Measurements from ENCODE around the gene HSF5.
"Not testable (repeated sequence)": the region's sequence is repeated elsewhere in the genome, so short reads cannot be mapped to it uniquely, and the experiment has no call there.

HSF5 gene

DNA sequence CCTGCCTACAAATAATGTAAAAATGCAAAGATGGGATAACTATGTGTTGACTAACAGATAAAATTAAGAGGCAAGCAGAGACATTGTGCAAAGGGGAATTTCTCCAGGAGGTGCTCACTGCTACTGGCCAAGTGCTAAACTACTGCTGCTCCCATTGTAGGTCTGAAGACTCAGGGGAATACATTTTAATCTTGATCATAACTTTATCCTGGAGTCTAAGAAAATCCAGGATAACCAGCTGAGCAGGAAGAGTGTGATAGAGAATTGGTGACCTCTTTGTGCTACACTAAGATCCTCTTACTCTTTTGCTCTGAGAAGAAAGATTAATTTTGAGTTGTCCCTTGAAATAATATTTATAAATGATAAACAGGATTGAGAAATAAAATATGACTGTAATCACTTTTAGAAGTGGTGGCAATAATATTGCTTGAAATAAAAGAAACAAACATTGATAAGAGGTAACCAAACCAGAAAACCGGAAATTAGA lies 76.8 kb downstream of the HSF5 start:
- no peak for DNase-seq

GRCh38 chr17:58410714-58411407 lies 77.3 kb downstream of the HSF5 start:
- no peak for DNase-seq

- DNase-seq = no peak
These were observed 78.8 kb downstream of the HSF5 start for GRCh38 chr17:58409432-58409831.

- no peak for DNase-seq
These were observed 84.9 kb downstream of the HSF5 start for GRCh38 chr17:58403311-58403710.

DNA sequence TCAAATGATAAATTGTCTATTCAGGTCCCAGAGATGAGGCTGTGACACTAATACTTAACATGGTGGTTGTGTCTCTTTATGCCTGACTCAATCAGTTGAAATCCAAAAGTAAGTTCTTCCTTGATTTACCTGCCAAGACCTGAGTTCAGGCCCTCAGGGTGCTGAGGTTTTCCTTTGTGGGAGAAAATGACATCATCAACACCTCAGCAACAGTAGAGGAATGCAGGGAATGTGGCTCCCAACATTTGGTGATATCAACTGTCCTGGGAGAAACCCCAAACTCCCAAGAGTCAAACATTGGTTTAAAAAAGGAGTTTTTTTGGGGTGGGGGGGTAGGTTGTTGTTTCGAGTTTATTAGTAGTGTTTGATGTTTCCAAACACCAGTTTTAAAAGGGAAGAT lies 85.5 kb downstream of the HSF5 start:
- no peak for DNase-seq

- DNase-seq = no peak
These were observed 86.2 kb downstream of the HSF5 start for GRCh38 chr17:58402047-58402446.

DNA sequence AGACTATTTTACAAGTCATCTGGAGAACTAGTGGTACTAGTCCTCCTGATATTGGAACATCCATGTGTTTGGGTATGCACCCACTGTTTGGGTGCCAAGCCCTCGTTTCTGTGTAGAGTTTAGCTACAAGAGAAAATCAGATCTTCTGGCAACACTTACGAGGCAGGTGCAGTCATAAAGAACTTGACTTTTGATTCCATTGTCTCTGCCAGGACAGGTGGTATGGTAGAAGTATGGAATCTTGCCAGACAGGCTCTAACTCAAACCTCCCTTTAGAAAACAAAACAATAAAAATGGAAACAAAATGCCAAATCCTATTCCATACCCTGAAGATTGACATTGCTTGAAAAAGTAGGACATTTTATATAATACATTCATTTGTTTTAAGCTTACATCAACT lies 86.9 kb downstream of the HSF5 start:
- no peak for DNase-seq

- DNase-seq = no peak
These were observed 87.4 kb downstream of the HSF5 start for GRCh38 chr17:58400826-58401225.

DNA sequence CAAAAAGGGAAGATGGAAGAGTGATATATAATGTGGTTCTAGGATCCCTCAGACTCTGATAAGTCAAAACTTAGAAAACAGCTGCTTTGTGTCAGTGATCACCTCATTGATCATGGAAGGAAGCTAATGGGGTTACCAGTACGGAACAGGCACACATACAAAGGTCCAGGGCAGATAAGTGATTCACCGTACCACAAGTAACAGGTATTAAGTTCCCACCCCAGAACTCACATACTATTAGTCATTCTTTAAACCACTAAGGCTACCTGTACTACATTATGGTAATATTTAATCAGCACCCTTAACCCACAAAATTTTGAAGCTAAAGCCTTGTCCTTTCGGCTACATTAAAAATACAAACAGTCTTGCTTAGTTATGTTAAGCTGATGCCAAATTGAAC lies 88.2 kb downstream of the HSF5 start:
- DNase-seq = no peak

GRCh38 chr17:58398574-58399266 lies 89.5 kb downstream of the HSF5 start:
- no peak for DNase-seq

GRCh38 chr17:58397421-58397820 lies 90.8 kb downstream of the HSF5 start:
- not testable (repeated sequence) for DNase-seq

GRCh38 chr17:58396173-58396572 lies 92.0 kb downstream of the HSF5 start:
- DNase-seq = no peak

DNA sequence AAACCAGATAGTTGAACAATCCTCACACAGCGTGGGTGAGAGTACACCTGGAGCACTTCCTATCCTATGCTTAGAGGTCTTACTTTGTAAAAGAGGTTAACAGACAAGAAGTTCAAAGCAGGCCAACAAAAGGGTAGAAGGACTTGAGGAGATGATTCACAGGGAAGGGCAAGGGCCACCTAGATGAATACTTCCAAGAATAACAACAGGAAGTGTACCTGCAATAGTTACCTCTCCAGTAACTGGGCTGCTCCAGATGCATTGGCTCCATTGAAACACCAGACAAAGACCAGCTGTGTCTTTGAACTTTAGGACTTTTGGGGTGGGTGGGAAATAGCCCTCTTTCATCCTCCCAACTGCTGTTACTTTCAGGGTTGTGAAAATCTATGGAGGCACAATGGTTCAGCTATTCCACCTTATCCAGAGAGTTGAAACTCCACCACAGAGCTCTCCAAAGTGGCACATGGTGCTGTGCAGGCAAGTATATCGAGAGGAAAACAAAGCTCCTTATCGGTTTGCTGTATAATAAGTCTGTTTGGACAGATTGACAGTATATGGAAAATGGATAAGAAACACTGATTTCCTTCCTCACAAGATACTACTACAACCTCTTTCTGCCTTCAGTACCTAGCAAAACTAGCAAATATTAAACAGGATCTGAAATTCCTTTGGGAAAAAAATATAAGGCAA lies 93.5 kb downstream of the HSF5 start:
- no peak for DNase-seq

DNA sequence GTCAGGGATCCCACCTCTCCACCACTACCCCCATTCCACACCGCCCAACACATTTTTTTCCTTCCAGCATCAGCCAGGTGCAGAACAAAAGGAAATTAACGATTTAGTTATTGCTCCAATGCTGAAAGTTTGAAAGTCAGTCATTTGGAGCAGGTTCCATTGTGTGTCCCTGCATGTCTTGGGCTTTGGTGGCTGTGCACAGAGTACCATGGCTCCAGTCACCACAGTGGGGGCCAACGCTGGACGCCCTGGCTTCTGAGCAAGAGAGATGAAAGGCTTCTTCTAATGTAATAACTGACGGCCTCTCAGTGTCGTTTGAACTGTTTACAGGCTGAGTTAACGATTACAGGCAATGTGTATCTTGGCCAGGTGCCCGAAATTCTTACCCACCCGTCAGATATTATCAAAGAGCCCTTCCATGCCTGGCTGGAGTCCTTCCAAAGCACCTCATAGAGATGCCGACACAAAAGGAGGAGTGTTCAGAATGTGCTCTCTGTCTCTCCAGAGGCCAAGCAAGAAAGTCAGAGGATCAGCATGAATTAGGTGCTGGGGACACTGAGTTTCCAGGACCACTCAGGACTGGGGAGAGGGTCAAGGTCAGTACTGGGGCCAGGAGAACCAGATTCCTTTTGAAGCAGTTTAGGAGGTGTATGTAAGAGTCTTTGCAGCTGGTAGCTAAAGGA lies 96.8 kb downstream of the HSF5 start:
- no peak for DNase-seq

DNA sequence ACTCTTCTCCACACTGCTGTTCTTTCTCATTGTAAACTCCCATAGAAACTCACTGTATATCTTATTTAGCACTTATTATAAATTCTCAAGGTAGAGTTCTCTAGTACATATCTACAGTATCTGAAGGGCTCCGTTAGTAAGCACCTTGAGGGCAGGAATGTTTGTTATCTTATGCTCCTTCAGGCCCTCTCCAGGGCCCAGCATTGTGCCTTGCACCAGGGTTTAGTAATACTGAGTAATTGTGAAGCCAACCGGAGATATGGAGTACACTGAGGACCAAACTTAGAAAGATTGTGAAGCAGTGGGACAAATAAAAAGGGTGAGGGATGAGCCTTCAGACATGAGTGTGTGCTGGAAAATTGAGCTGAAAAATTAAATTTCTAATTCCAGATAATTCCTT lies 97.3 kb downstream of the HSF5 start:
- DNase-seq = no peak

DNA sequence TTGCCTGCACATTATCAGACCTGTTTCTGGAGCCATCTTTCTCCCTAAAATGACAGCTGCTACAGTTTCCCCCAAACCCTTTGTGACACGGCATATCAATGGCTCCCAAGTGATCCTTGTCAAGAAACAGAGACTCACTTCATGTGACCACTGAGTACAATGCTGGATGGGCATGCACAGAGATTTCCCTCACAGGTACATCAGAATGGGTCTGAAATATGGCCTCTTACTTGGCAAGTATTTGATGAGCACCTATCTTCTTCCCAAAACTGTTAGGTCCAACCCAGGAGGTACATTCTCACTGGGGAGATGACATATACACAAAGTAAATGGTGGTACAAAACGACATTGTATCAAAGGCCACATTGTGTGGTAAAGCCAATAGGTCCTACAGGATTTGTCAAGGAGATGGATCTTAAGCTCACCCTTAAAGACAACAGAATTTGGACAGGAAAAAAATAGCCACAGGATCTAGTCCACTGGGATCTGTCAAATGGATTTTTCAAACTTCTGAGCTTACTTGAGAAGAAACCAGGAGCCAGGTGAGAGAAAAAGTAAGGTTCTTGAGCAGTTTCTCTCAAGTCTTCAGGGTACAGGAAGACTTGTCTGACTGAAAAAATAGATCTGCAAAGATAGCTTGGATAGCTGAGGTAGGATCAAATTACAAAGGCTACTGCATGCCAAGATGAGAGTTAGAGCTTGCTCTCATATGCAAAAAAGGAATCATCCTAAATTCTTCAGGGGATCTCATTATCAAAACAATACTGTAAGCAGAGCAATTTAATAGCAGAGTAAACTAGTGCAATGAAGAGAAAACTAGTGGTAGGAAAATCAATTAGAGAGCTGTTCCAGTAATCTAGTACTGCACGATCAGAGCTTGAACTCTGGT lies 99.7 kb downstream of the HSF5 start:
- DNase-seq = no peak

DNA sequence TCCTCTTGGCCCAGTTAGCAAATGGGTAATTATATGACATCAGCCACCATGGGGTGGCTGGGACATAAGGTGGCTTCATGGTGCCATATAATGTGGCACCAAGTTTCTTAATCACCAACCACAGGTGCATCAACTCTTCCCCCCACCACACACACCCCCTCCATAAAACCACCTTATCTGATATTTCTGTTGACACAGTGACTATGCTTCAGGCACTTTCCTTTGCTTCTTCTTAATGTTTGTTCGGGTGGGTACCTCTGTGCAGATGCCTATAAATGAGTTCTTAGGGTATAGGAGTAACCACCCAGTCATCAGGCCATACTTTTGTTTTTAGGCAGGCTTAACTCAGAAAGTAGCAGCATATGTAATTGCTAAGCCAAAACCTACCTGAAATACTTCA lies 100.4 kb downstream of the HSF5 start:
- DNase-seq = no peak

DNA sequence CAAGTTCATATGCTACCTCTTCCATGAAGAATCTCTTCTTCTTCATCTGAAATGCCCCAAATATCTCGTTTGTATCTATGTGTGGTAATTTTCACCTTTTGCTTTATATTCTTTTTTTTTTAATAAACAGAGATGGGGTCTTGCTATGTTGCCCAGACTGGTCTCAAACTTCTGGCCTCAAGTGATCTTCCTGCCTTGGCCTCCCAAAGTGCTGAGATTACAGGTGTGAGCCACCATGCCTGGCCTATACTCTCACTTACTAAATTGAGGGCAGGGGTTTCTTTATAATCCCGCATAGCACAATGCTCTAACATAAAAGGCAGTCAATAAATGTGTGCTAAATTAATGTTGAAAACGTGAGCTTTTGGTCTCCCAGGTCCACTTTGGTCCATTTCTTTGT lies 101.5 kb downstream of the HSF5 start:
- no peak for DNase-seq

GRCh38 chr17:58385359-58385899 lies 102.8 kb downstream of the HSF5 start:
- no peak for DNase-seq

- DNase-seq = no peak
These were observed 103.3 kb downstream of the HSF5 start for GRCh38 chr17:58384897-58385296.

DNA sequence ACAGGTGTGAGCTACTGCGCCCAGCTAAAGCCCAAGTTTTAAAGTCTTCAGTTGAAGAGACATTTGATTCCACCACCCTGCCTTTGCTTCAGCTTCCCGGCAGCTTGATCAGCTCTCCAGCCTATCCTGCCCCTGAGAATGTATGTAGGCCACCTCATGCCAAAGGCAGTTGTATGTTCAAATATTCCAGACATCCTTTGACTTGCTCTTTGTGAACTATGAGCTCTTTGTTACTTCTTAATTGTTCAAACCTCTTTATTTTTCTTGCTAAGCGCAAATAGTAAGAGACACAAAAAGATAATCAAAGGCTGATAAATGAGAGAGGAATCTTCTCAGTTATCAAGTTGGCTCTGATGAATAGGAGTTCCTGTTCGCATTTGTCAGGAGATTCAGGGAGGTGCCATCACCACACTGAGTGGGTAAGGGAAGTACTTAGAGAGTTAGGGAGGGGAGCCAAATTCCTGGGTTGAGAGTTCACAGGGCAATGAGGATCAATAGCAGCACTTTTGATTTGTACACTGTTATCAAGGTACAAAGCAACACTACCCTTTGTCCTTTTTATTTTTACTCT lies 104.2 kb downstream of the HSF5 start:
- no peak for DNase-seq

GRCh38 chr17:58382872-58383242 lies 105.4 kb downstream of the HSF5 start:
- no peak for DNase-seq
